Lower leg skin (tissue), 3 donors: ENCODE results near the gene CARD11.

ENCODE experiments used
- CTCF ChIP-seq, 3 donors: fragments of 450-650 bp; IDR thresholded peaks; one replicate each; pipeline ENCODE4 v1.5.1; 2016; ENCODE audit warnings: antibody characterized with exemption in 3 of 3, mild to moderate bottlenecking in 3 of 3, moderate library complexity in 2 of 3
- POLR2A ChIP-seq, 2 donors: fragments of 450-650 bp; IDR thresholded peaks; one replicate each; pipeline ENCODE4 v1.6.1; 2016 to 2017; ENCODE audit warnings: antibody characterized with exemption in 2 of 2, mild to moderate bottlenecking in 1 of 2, moderate library complexity in 1 of 2

DNA sequence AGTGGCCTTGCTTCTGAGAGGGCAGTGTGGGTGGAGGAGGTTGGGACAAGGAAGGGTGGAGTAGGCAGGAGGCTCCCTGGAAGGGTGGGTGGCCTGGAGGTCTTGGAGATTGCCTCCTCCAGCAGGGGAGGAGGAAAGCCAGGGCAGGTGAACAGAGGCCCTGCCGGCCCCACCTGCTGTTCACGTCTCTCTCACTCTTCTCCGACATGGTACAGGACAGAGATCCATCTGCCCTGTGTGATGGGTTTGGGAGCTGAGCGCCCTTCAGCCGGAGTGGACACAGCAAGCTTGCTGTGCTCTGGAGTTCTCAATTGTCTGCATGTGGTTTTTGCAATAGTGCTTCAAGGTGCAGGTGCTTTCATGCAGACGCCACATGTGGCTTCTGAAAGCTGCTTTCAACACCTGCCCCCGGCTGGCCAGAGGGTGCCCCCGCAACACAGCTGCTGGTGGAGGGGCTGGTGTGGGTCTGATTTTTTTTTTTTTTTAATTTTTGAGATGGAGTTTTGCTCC lies 116.7 kb downstream of the CARD11 start:
- no peak for TF ChIP-seq CTCF (IDR thresholded peaks at IDR 0.05)
- TF ChIP-seq POLR2A (IDR thresholded peaks at IDR 0.05) = no peak
